Measurements from ENCODE around the gene SP140L. TPM values are rescaled to one million over a fixed set of nuclear protein-coding genes. Genes with fewer than 3 reads are reported as not detected.

Gene SP140L
- total RNA-seq, 3 donors from 2014 or later (not counting 1 experiment from before 2014, with no cell fraction given) = 58.4 to 92.6 (median 73.4) TPM

GRCh38 chr2:230439590-230439989 lies 112.6 kb downstream of the SP140L start:
- Histone ChIP-seq H3K27me3 (ENCODE audit: control insufficient read depth, insufficient read depth, low read length) (no peaks in the 10 kb centered on the region), H3K9me3 (ENCODE audit: control insufficient read depth, insufficient read depth, low read length) (peaks cover 2% of the 10 kb centered on the region), H3K36me3 (ENCODE audit: control insufficient read depth, insufficient read depth, low read length) (peaks cover 33% of the 10 kb centered on the region), H3K4me1 (ENCODE audit: control insufficient read depth, insufficient read depth, low read length) (peaks cover 3% of the 10 kb centered on the region), H3K4me3 (ENCODE audit: low read length) (no peak overlapping the region), H3K27ac (ENCODE audit: low read length) (peak overlapping the region; percentile 63)
- peaks cover 12% of the 10 kb centered on the region for H3K36me3 Mint-ChIP-seq
- DNase-seq = peak in 1 of 2 donors; percentile 39
- H3K4me1 Mint-ChIP-seq = peaks cover 57 to 60% of the 10 kb centered on the region in 2 donors
- H3K27ac Mint-ChIP-seq = peak overlapping the region; percentile 85 to 86
- H3K27me3 Mint-ChIP-seq (ENCODE audit: low read depth in 2 of 2) = no peaks in the 10 kb centered on the region
- peaks cover 0 to 3% of the 10 kb centered on the region in 2 donors for H3K9me3 Mint-ChIP-seq
- TF ChIP-seq CTCF (IDR thresholded peaks at IDR 0.05) = no peak
- ATAC-seq = peak in 1 of 3 donors; percentile 28
- 5% methylated on average over 2 of the region's 2 CpGs for WGBS (ENCODE audit: insufficient coverage)
- peak overlapping the region; percentile 83 for H3K4me3 Mint-ChIP-seq
- intact Hi-C loops (cut with micrococcal nuclease) = no loop called here

GRCh38 chr2:230441227-230441897 lies 114.4 kb downstream of the SP140L start:
- Mint-ChIP-seq H3K36me3 (peaks cover 9% of the 10 kb centered on the region), H3K27me3 (ENCODE audit: low read depth in 2 of 2) (no peaks in the 10 kb centered on the region), H3K9me3 (peaks cover 0 to 2% of the 10 kb centered on the region in 2 donors), H3K27ac (peak overlapping the region; percentile 76 to 85), H3K4me1 (peaks cover 56 to 58% of the 10 kb centered on the region in 2 donors), H3K4me3 (peak overlapping the region; percentile 63)
- peaks cover under 1% of the 10 kb centered on the region for H3K9me3 ChIP-seq (ENCODE audit: control insufficient read depth, insufficient read depth, low read length)
- H3K4me3 ChIP-seq (ENCODE audit: low read length) = no peak overlapping the region
- DNase-seq = peak; percentile 54 to 74
- peak; percentile 87 to 98 (median 90) for ATAC-seq
- WGBS (ENCODE audit: insufficient coverage) = 14% methylated on average over 4 of the region's 4 CpGs
- intact Hi-C loops (cut with micrococcal nuclease) = loop anchor here (1.0 kb wide), 1 partner anchor 25 kb away; the partner anchor contains the start of gene SP100
- TF ChIP-seq CTCF (IDR thresholded peaks at IDR 0.05) = no peak
- no peaks in the 10 kb centered on the region for H3K27me3 ChIP-seq (ENCODE audit: control insufficient read depth, insufficient read depth, low read length)
- peak overlapping the region; percentile 54 for H3K27ac ChIP-seq (ENCODE audit: low read length)
- H3K4me1 ChIP-seq (ENCODE audit: control insufficient read depth, insufficient read depth, low read length) = peaks cover 3% of the 10 kb centered on the region
- peaks cover 49% of the 10 kb centered on the region for H3K36me3 ChIP-seq (ENCODE audit: control insufficient read depth, insufficient read depth, low read length)

GRCh38 chr2:230443541-230443940 lies 116.5 kb downstream of the SP140L start:
- Histone ChIP-seq H3K36me3 (ENCODE audit: control insufficient read depth, insufficient read depth, low read length) (peaks cover 57% of the 10 kb centered on the region), H3K4me3 (ENCODE audit: low read length) (no peak overlapping the region), H3K27me3 (ENCODE audit: control insufficient read depth, insufficient read depth, low read length) (no peaks in the 10 kb centered on the region), H3K9me3 (ENCODE audit: control insufficient read depth, insufficient read depth, low read length) (no peaks in the 10 kb centered on the region), H3K4me1 (ENCODE audit: control insufficient read depth, insufficient read depth, low read length) (peaks cover 14% of the 10 kb centered on the region), H3K27ac (ENCODE audit: low read length) (peak overlapping the region; percentile 9)
- intact Hi-C loops (cut with micrococcal nuclease) = no loop called here
- Mint-ChIP-seq H3K27me3 (ENCODE audit: low read depth in 2 of 2) (no peaks in the 10 kb centered on the region), H3K36me3 (peaks cover 20% of the 10 kb centered on the region), H3K4me3 (no peak overlapping the region), H3K9me3 (no peaks in the 10 kb centered on the region), H3K27ac (peak overlapping the region; percentile 76 to 85), H3K4me1 (peaks cover 67 to 71% of the 10 kb centered on the region in 2 donors)
- WGBS (ENCODE audit: insufficient coverage) = 85% methylated on average over 2 of the region's 2 CpGs
- ATAC-seq (no peak), DNase-seq (no peak)
- TF ChIP-seq CTCF (IDR thresholded peaks at IDR 0.05) = no peak
